ENCODE measurements around the gene SLC44A3.

GRCh38 chr1:94827434-94827833 lies 7.3 kb downstream of the SLC44A3 start:
- TF ChIP-seq, protein P1, sequence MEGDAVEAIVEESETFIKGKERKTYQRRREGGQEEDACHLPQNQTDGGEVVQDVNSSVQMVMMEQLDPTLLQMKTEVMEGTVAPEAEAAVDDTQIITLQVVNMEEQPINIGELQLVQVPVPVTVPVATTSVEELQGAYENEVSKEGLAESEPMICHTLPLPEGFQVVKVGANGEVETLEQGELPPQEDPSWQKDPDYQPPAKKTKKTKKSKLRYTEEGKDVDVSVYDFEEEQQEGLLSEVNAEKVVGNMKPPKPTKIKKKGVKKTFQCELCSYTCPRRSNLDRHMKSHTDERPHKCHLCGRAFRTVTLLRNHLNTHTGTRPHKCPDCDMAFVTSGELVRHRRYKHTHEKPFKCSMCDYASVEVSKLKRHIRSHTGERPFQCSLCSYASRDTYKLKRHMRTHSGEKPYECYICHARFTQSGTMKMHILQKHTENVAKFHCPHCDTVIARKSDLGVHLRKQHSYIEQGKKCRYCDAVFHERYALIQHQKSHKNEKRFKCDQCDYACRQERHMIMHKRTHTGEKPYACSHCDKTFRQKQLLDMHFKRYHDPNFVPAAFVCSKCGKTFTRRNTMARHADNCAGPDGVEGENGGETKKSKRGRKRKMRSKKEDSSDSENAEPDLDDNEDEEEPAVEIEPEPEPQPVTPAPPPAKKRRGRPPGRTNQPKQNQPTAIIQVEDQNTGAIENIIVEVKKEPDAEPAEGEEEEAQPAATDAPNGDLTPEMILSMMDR (IDR thresholded peaks at IDR 0.05; ENCODE audit: low read length) = no peak
- TF ChIP-seq EZH2 (optimal IDR thresholded peaks at IDR 0.05; ENCODE audit: low read depth, low read length) (no peak), EZH2phosphoT487 (IDR thresholded peaks at IDR 0.05; ENCODE audit: low read length) (no peak)
